GM21723 (cell line): ENCODE data around the gene MRPS18C.

Source experiments
- ATAC-seq: cut with Tn5 transposase; IDR thresholded peaks from one replicate; pipeline ENCODE4 v1.9.1; 2021; ENCODE audit warnings: mild to moderate bottlenecking, moderate library complexity; ENCODE audit not compliant: unreplicated experiment

Gene MRPS18C

GRCh38 chr4:83455281-83456183 is at the start of gene MRPS18C, which contains the start of gene HELQ:
Gene MRPS18C (plus strand): TSS chr4:83456058. CDS start chr4:83456078, 20 bp downstream.
Gene HELQ (minus strand): TSS chr4:83455823. CDS start chr4:83455693, 130 bp downstream.
- ATAC-seq: peak; percentile 93

GRCh38 chr4:83408908-83409307 is 47.0 kb upstream of the MRPS18C start:
- no peak for ATAC-seq

GRCh38 chr4:83413676-83414075 is 42.2 kb upstream of the MRPS18C start:
- no peak for ATAC-seq

GRCh38 chr4:83417566-83417965 is 38.3 kb upstream of the MRPS18C start:
- ATAC-seq: no peak

- no peak for ATAC-seq
These were observed 37.6 kb upstream of the MRPS18C start for GRCh38 chr4:83418211-83418610.

- ATAC-seq: no peak
These were observed 24.7 kb upstream of the MRPS18C start for GRCh38 chr4:83431200-83431599.

- no peak for ATAC-seq
These were observed 19.2 kb upstream of the MRPS18C start for GRCh38 chr4:83436680-83437079.

- ATAC-seq: no peak
These were observed 17.1 kb upstream of the MRPS18C start for GRCh38 chr4:83438719-83439118.

- no peak for ATAC-seq
These were observed 15.6 kb upstream of the MRPS18C start for GRCh38 chr4:83440148-83440814.

DNA sequence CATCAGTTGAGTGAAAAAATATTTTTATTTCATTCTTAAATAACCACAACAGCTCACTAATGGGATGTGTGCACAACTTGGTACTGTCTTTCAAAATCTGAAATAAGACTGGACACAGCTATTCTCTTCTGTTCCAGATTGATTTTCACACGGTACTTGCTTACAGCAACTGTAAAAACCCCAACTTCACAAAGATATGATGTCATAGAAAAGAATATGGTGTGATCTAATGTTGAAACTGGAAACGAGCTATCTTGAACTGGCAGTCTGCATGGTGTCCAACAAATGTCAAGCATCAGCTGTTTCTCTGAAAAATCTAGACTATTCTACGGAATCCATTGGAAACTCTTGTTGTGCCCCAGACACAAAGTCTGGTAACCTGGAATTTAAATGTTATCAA is 15.0 kb upstream of the MRPS18C start:
- ATAC-seq: no peak

DNA sequence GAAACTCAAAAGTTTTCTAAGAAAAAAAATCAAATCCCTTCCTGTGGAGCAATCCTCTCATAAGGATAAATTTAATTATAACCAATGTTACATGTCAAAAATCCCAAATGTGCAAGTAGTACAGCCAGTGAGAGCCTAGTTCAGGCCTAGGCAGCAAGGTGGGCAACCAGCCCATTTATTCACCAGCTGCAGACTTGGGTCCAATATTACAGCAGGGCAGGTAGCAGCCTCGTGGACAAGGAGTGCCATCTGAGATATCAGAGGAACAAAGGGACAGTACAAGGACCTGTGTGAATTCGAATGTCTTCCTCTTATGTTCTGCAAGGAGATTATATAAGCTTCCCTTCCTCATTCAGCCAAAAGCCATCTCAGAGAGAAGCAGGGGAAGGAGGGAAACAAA is 6.8 kb upstream of the MRPS18C start:
- no peak for ATAC-seq

- no peak for ATAC-seq
These were observed 1.2 kb upstream of the MRPS18C start for GRCh38 chr4:83454686-83455085.

DNA sequence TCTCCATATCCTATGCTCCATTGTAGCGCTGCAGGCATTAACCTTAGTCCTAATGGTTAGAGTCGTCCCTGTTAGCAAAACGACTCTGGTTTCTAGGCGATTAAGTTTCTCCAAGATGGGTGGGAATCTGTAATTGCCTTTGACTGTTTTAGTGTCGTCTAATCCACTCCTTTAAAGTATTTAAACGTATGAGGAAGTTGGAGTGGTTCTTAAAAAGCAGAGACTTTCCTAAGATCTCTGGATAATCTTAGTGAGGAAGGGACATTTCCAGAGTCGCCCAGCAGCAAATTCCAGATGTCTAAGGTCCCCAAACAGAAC is 285 bp downstream of the MRPS18C start:
- no peak for ATAC-seq

GRCh38 chr4:83473423-83473822 is 17.6 kb downstream of the MRPS18C start:
- no peak for ATAC-seq

- ATAC-seq: no peak
These were observed 18.1 kb downstream of the MRPS18C start for GRCh38 chr4:83473966-83474365.

- ATAC-seq: peak; percentile 97
These were observed 28.9 kb downstream of the MRPS18C start, which contains the start of gene ABRAXAS1 for GRCh38 chr4:83484500-83485461. Gene ABRAXAS1 (minus strand): TSS chr4:83485100. CDS start chr4:83485072, 28 bp downstream.

DNA sequence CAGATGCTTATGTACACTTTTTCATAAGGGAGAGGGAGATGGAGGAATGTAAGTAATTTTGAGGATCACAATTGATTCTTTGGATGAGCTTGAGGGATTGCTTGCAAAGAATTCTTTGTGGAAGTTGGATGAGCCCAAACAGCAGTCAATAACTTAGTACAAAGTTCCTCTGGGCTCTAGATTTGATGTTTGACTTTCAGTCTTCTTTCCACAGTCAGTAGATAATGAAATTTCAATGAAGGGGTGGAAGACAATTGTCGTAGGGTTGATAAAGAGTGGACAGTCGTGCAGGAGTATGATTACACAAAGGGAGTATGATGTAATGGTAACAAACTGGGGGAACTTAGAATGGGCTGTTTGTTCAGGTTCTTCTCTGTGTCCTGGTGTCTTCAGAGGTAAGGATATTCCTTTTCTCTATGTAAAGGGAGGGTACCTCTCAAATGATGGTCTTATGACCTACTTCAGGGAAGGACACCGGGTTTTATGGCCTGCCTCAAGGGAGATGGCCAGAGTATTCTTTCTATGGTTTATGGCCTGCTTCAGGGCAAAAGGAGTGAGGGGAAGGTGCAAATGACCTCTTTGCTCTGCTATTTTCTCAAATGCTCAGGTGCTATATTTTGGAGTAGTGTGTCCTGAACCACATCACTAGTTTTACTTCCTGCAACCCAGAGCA is 30.7 kb downstream of the MRPS18C start:
- ATAC-seq: no peak

GRCh38 chr4:83489711-83490326 is 34.0 kb downstream of the MRPS18C start:
- ATAC-seq: no peak

GRCh38 chr4:83490876-83491450 is 35.1 kb downstream of the MRPS18C start:
- ATAC-seq: no peak
